Stimulated activated CD4-positive, alpha-beta T cell treated with anti-CD3 and anti-CD28 coated beads, TNF-alpha, amount 100 ng/mL, for 1 hour (primary cell): ENCODE results near the gene RGS5.

Experiments
- DNase-seq, 3 donors: peaks; one replicate each; pipeline ENCODE4 v3.0.0-alpha.2; 2020; ENCODE audit warnings: low read depth in 3 of 3, low spot score in 1 of 3

The RGS5 gene

DNA sequence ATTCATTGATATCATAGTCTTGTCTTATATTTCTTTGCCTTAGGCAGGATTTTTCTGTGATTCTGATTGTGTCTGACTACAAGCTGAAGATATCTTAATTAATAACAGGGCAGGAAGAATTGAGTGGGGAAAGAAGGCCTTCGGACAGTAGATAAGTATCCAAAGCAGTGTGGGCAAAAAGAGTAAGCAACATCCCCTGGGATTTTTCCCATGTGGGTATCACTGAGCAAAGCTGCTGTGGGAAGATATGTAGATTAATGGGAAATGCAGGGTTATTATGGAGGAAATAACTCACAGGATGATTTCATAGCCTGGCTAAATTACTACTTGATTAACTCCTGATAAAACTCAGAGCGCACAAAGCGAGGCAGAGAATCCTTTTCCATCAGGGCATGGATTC lies 55.7 kb downstream of the RGS5 start:
- DNase-seq = no peak

GRCh38 chr1:163145435-163145834 lies 57.3 kb downstream of the RGS5 start:
- DNase-seq = no peak

GRCh38 chr1:163144418-163144817 lies 58.3 kb downstream of the RGS5 start:
- no peak for DNase-seq

- DNase-seq = no peak
Measured at GRCh38 chr1:163142152-163142551, 60.6 kb downstream of the RGS5 start.

- DNase-seq = no peak
Measured at GRCh38 chr1:163141556-163141955, 61.2 kb downstream of the RGS5 start.

DNA sequence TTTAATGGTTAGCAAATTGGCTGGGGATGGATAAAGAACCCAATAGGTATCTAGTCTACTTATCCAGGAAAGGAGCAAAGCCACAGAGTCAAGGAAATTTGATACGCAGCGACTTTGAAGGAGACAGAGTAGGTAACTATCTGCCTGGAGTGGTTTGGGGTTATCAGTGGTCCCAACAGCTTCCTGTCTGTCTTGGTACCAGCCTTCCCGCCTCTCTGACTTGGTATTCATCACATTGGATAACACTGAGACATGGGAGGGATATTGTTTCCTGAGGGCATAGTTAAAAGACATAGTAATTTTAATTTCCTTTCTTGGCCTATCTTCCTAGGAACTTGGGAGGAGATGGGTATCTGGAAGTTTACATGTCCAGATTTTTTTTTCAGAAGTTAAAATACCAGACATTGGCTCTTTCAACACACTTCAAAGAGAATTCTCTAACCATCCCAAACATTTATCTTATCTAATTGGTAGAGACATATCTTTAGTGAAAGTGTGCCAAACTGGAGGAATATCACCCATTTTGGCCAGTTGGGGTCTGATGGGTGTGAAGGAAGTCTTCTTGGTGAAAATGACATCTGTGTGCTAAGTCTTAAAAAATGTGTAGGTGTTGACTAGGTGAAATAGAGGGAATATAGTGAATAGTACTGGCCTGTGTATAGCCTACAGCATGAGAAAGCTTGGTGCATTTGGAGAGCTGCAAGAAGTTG lies 65.0 kb downstream of the RGS5 start:
- DNase-seq = no peak

DNA sequence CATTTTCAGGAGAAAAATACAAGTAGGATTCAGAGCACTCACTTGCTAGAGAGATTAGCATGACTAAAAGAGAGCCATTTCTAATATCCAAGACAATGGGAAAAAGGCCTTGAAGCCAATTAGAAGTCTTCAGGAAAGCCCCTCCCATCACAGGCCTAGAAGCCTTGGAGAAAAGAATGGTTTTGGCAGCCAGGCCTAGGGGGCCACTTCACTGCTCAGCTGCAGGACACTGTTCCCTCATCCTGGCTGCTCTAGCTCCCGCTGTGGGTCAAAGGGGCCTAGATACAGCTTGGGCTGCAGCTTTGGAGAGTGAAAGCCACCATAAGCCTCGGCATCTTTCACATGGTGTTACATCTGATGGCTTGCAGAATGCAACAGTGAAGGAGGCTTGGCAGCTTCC lies 70.7 kb downstream of the RGS5 start:
- DNase-seq = no peak

- no peak for DNase-seq
Measured at GRCh38 chr1:163130225-163130856, 72.4 kb downstream of the RGS5 start.

DNA sequence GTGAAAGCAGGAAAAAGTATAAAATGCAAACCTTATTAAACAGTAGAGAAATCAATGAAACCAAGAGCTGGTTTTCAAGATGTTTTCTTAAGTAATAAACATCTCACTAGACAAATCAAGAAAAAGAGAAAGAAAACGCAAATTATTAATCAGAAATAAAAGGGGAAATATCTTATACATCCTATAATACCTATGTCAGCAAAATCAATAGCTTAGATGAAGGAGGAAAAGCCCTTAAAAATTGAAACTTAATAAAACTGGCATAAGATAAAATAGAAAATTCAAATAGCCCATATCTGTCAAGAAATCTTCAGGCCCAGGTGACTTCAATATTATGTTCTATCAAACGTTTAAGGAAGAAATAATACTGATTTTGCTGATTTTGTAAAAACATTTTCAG lies 74.4 kb downstream of the RGS5 start:
- DNase-seq = no peak

- DNase-seq = no peak
Measured at GRCh38 chr1:163124812-163125211, 77.9 kb downstream of the RGS5 start.

- DNase-seq = no peak
Measured at GRCh38 chr1:163120372-163120771, 82.3 kb downstream of the RGS5 start.

DNA sequence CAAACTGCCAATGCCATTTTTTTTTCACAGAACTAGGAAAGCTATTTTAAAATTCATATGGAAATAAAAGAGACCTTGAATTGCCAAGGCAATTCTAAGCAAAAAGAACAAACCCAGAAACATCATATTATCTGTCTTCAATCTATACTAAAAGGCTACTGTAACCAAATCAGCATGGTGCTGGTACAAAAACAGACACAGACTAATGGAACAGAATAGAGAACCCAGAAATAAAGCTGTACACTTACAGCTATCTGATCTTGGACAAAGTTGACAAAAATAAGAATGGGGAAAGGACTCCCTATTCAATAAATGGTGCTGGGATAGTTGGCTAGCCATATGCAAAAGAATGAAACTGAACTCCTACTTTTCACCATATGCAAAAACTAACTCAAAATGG lies 83.0 kb downstream of the RGS5 start:
- no peak for DNase-seq

- DNase-seq = no peak
Measured at GRCh38 chr1:163115887-163116286, 86.8 kb downstream of the RGS5 start.

GRCh38 chr1:163107655-163108054 lies 95.1 kb downstream of the RGS5 start:
- no peak for DNase-seq

DNA sequence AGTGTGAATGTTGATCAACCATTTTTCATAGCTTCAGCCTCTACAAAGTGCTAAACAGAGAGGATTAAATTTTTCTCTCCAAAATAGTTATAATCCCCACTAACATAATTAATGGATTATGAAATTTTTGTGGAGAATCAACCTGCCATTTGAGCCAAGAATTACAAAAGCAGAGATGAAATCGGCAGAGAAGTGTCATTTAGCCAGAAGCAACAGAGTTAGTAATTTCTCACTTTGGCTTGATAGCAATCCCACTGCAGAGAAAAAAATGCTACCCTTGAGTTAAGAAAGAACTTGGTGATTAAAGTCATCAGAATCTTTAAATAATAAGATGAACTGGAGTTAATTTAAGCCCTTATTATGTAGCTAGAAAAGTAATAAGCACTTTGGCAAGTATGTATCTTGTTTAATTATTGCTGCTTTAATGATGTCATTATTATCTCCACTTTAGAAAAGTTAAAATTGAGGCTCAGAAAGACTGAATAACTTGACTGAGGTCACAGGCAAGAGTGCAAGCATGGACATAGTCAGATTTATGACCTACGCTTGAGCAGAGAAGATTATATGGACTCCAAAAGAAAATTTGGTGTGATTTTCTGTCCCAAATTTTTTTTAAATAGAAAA lies 96.2 kb downstream of the RGS5 start:
- DNase-seq = no peak

GRCh38 chr1:163104385-163105099 lies 98.2 kb downstream of the RGS5 start:
- DNase-seq = no peak

DNA sequence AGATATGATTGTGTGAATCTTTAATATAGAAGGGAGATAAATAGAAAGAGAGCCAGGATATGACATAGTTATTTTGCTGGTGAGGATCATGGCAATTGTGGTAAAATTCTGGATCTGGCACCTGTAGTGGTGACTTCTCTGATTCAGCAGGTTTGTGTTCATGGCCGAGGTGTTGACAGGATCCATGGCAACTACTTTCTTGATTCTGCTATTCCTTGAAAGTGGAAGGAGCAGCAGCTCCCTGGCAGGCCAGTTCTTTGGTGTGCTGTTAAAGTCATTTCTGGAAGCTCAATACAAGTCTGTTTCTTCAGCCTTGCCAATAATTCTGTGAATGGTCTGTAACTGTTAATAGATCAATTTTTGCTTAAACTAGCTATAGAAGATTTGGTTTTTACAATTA lies 100.1 kb downstream of the RGS5 start:
- no peak for DNase-seq

DNA sequence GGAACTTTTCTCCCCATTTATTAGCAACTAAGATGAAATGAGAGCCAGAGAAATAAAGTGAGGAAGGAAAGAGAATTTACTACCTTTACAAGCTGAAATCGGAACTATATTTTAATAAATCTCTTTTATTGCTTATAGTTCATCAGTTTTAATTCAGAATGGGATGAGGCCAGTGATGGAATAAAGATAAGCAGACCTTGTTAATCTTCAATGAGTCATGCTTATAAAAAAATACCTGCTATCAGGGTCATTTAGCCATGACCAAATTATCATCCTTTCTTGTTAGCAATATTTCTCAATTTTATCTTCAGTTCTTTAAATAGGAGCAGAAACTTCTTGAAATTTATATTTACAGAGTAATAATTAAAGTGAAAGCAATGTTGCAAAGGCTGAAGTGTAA lies 107.5 kb downstream of the RGS5 start:
- no peak for DNase-seq

GRCh38 chr1:163094589-163094988 lies 108.1 kb downstream of the RGS5 start:
- no peak for DNase-seq

DNA sequence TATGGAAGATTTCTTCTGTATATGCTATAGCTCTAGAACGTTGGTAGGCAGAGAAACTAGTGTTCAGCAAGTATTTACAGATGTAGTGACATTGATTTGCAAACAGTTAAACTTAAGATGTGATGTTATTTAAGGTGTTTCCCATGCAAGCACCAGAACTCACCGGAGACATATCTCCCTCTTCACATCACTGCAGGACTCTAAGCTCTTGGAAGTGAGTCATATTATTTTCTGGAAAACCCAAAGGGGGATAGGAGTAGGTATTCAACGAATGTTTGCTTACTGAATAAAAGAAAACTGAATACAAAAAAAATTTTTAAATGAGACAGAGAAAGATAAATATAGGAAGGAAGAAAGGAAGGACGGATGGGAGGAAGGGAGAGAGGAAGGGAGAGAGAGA lies 108.5 kb downstream of the RGS5 start:
- no peak for DNase-seq

GRCh38 chr1:163093579-163093978 lies 109.1 kb downstream of the RGS5 start:
- no peak for DNase-seq

GRCh38 chr1:163093169-163093568 lies 109.5 kb downstream of the RGS5 start:
- no peak for DNase-seq
